Nephron progenitor cell (in vitro differentiated cells): ENCODE results near the gene SLC12A4.
A peak's percentile ranks its signal among the peaks of the same experiment; 100 is the strongest.

Experiments used
- DNase-seq: peaks from one replicate; pipeline ENCODE4 v3.0.0; 2021
- H3K27ac Mint-ChIP-seq: 2 replicates; pipeline ENCODE4 v1.8.0; 2021; ENCODE audit warnings: mild to moderate bottlenecking, moderate library complexity, mixed read lengths
- H3K27me3 Mint-ChIP-seq: 2 replicates; pipeline ENCODE4 v1.8.0; 2021; ENCODE audit warnings: mild to moderate bottlenecking, low read depth, mixed read lengths; ENCODE audit not compliant: poor library complexity
- H3K36me3 Mint-ChIP-seq: 2 replicates; pipeline ENCODE4 v1.8.0; 2021; ENCODE audit warnings: low read depth, mixed read lengths
- H3K4me1 Mint-ChIP-seq: 2 replicates; pipeline ENCODE4 v1.8.0; 2021; ENCODE audit warnings: mixed read lengths
- H3K4me3 Mint-ChIP-seq: 2 replicates; pipeline ENCODE4 v1.8.0; 2021; ENCODE audit warnings: mild to moderate bottlenecking, moderate library complexity, mixed read lengths
- H3K9me3 Mint-ChIP-seq: 2 replicates; pipeline ENCODE4 v1.8.0; 2021; ENCODE audit warnings: mild to moderate bottlenecking, moderate library complexity, mixed read lengths
- CTCF ChIP-seq: fragments of 200-600 bp; sonication (generic); IDR thresholded peaks from 2 replicates; pipeline ENCODE4 v1.5.0; 2021; ENCODE audit warnings: antibody characterized with exemption

Gene SLC12A4

GRCh38 chr16:67936880-67937605 is 31.4 kb downstream of the SLC12A4 start:
- peak overlapping the region; percentile 100 for H3K4me3 Mint-ChIP-seq
- H3K4me1 Mint-ChIP-seq: peaks cover 37% of the 10 kb centered on the region
- H3K9me3 Mint-ChIP-seq: no peaks in the 10 kb centered on the region
- peaks cover 6% of the 10 kb centered on the region for H3K36me3 Mint-ChIP-seq
- DNase-seq: no peak
- H3K27me3 Mint-ChIP-seq: peaks cover 9% of the 10 kb centered on the region
- peak overlapping the region; percentile 76 for H3K27ac Mint-ChIP-seq
- no peak for TF ChIP-seq CTCF

GRCh38 chr16:67936124-67936879 is 32.1 kb downstream of the SLC12A4 start, which contains the start of gene PSMB10:
PSMB10 (minus strand) TSS chr16:67936850; CDS start chr16:67936749, 101 bp downstream.
- Mint-ChIP-seq H3K27me3 (peaks cover 12% of the 10 kb centered on the region), H3K4me3 (peak within 1 kb of the TSS; percentile 100), H3K36me3 (peaks cover 6% of the 10 kb centered on the region), H3K4me1 (peaks cover 29% of the 10 kb centered on the region), H3K27ac (peak within 1 kb of the TSS; percentile 98), H3K9me3 (no peaks in the 10 kb centered on the region)
- DNase-seq: peak; percentile 47
- no peak for TF ChIP-seq CTCF

- H3K27ac Mint-ChIP-seq: peak overlapping the region; percentile 98
- peaks cover 6% of the 10 kb centered on the region for H3K36me3 Mint-ChIP-seq
- no peak for TF ChIP-seq CTCF
- peaks cover 29% of the 10 kb centered on the region for H3K4me1 Mint-ChIP-seq
- DNase-seq: peak; percentile 89
- H3K9me3 Mint-ChIP-seq: no peaks in the 10 kb centered on the region
- H3K4me3 Mint-ChIP-seq: peak overlapping the region; percentile 100
- peaks cover 13% of the 10 kb centered on the region for H3K27me3 Mint-ChIP-seq
Observed at GRCh38 chr16:67935402-67936123, 32.9 kb downstream of the SLC12A4 start.

- Mint-ChIP-seq H3K4me3 (peak overlapping the region; percentile 100), H3K9me3 (no peaks in the 10 kb centered on the region), H3K27ac (peak overlapping the region; percentile 90), H3K4me1 (peaks cover 29% of the 10 kb centered on the region), H3K36me3 (peaks cover 6% of the 10 kb centered on the region), H3K27me3 (peaks cover 13% of the 10 kb centered on the region)
- no peak for TF ChIP-seq CTCF
- no peak for DNase-seq
Observed at GRCh38 chr16:67935101-67935401, 33.4 kb downstream of the SLC12A4 start.

- DNase-seq: no peak
- Mint-ChIP-seq H3K4me3 (peak overlapping the region; percentile 100), H3K36me3 (peaks cover 6% of the 10 kb centered on the region), H3K4me1 (peaks cover 29% of the 10 kb centered on the region), H3K9me3 (no peaks in the 10 kb centered on the region), H3K27ac (no peak overlapping the region), H3K27me3 (peaks cover 13% of the 10 kb centered on the region)
- TF ChIP-seq CTCF: no peak
Observed at GRCh38 chr16:67934306-67935100, 33.9 kb downstream of the SLC12A4 start.
